Inflammatory macrophage treated with lipopolysaccharide for 4 hours (primary cell): ENCODE results near the gene ZNF580.
A peak's percentile ranks its signal among the peaks of the same experiment; 100 is the strongest.

Experiments
- DNase-seq: peaks from one replicate; pipeline ENCODE4 v3.0.0-alpha.2; 2020

ZNF580 gene

DNA sequence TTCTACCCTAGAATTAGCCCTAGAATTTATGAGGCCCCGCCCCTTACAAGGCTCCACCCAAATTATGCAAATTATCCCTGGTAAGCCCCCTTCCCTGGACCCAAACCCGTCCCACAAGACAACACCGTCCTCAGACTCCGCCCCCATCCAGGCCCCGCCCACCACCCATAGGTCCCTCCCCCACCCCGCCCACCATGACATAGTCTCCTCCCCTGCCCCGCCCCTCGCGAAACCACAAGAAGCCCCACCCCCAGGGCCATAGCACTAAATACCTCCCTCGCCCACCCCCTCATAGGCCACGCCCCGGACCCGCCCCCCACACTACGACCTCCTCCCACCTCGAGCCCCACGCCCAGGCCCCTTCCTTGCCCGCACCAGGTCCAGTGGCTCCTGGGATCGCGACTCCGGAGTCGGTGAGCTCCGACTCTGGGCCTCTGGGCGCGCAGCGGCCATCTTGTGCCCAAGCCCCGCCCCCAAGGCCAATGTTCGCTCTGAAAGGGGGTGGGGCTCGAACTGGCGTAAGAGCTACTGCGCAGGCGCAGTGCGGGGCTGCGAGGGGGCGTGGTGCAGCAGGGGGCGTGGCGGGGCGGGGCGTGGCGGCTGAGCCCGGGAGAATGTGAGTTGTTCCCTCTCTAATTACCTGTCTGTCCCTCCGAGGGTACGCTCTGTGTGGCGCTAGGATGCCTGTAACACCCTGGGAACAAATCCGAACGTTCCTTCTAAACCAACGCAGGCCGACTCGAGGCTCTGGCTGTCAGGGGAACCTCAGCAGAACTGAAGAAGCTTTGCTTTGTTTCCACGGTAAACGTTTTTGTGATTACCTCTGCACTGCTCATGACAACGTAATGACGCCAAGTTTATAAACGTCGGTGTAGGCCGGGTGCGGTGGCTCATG is 16.4 kb upstream of the ZNF580 start, which contains the start of gene ZNF784:
Gene ZNF784 (minus strand): TSS at position 458 of the 895 bp plus-strand sequence. CDS start 5 bp downstream, at position 453.
- peak; percentile 94 for DNase-seq

GRCh38 chr19:55625004-55625326 is 15.8 kb upstream of the ZNF580 start:
- no peak for DNase-seq

- no peak for DNase-seq
These were observed 14.5 kb upstream of the ZNF580 start for GRCh38 chr19:55626350-55626749.

DNA sequence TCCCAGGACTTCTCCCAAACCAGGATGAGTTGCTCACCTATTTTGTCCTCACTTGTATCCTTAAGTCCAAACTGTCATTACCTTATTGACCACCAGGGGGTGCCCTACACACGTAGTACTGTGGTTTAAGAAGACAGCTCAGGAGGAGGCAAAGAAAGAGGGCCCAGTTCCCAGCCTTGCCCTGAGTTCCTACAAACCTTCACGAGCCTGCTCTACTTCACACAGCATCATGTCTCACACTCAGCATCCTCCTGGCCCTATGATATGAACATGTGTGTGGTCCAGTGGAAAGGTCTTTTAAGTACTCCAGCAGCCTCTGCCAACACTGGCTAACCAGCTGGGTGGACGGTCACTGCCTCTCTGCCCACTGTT is 8.4 kb upstream of the ZNF580 start:
- DNase-seq = peak; percentile 94

GRCh38 chr19:55633861-55634260 is 6.9 kb upstream of the ZNF580 start:
- peak; percentile 37 for DNase-seq

- DNase-seq = no peak
These were observed 5.5 kb upstream of the ZNF580 start for GRCh38 chr19:55635334-55635717.

DNA sequence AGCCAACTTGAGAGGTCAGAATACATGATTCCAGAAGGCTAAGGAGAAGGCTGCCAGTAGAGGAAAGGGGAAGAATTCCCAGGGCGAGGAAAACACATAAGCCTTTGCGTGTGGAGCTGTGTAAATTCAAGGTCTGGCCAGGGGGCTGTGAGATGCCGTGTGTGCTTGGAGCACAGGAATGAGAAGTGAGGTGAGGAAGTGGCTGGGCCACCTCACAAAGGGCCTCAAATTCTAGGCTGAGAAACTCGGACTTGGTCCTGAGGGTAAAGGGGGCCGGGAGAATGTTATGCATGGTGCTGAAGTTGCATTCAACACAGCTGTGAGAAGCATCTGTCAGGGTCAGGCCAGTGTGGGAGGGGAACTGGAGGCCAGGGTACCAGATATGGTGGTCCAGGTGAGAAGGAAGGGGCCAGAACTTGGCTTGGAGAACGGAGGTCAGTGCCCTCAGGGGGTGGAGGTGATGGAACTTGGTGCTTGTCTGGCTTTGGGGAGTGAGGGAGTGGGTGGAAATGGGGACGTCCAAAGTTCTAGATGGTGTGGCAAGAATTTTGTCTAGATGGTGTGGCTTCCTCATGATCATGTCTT is 4.9 kb upstream of the ZNF580 start:
- DNase-seq = no peak

- DNase-seq = no peak
These were observed 4.1 kb upstream of the ZNF580 start for GRCh38 chr19:55636723-55637122.

DNA sequence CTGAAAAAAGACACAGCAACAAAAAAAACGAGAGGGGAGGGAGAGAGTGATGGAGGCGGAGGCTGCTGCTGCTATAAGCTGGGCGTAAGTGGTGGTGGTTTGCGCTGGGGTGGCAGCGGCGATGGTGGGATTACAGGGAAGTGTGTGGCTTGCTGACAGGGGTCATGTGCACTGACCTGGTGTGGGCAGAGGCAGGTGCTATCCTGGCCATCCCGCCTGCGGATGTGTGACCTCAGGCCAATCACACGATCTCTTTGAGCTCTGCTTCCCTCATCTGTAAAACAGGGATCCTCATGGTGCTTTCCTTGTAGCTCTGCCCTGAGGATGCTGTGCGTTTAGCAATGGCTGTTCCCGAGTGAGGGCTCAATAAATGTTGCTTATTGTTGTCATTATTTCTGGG is 3.3 kb upstream of the ZNF580 start:
- no peak for DNase-seq

- DNase-seq = peak; percentile 67
These were observed 1.9 kb upstream of the ZNF580 start for GRCh38 chr19:55638864-55639359.

GRCh38 chr19:55640043-55640576 is 692 bp upstream of the ZNF580 start:
- peak; percentile 62 for DNase-seq

- DNase-seq = no peak
These were observed 787 bp downstream of the ZNF580 start for GRCh38 chr19:55641426-55642152.

- no peak for DNase-seq
These were observed 1.6 kb downstream of the ZNF580 start for GRCh38 chr19:55642153-55643002.

DNA sequence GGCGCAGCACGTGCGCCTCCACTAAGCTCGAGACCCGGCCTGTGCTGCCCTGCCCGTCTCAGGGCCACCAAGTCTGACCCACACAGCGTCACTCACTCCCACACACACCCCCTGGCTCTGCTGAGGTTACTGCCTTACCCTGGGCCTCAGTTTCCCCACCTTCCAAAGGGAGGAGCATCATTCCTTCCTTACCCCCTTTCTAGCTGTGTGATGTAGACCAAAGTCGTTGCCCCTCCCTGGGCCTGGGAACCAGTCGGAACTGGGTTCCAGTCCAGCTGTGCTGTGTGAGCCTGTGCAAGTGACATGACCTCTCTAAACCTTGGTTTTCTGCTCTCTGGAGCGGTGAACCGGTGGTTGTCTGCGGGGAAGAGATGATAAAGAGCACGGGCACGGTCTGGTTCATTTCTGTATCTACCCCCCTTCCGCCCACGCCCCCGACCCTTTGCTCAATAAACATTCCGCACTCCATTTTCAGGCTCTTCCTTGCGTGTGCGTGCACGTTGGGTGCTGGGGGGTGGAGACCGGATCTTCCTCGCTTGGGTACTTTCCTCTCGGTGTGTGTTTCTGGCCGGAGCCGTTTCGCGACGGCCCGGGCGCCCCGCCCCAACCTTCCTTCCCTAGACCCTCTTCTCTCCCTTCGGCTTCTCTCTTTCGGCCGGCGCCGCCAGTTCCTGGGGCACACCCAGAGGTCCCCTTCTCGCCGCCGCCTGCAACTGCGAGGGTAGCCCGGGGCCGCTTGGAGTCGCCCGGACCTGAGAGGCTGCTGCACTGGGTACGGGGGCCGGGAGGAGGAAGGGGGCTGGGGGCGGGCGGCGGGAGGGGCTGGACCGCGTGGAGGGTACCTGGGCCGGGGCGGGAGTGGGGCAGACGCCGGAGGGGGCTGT is 2.4 kb downstream of the ZNF580 start, which contains the start of gene ZNF581:
Gene ZNF581 (plus strand): TSS at position 647 of the 884 bp plus-strand sequence. CDS start 923 bp downstream, outside the sequence.
- peak; percentile 62 for DNase-seq

DNA sequence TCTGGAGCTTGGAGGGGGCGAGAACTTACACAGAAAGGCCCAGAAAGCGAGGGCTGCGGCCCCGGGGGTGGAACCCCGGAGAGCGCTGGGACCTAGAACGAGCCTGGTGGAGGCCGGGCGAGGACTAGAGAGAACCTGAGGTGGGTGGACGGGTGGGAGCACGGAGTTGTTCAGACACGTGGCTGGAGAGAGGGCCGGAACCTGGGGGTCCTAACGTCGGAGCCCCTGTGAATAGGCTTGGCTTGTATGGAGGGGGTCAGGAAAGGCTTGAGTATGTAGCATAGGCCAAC is 3.0 kb downstream of the ZNF580 start:
- no peak for DNase-seq

DNA sequence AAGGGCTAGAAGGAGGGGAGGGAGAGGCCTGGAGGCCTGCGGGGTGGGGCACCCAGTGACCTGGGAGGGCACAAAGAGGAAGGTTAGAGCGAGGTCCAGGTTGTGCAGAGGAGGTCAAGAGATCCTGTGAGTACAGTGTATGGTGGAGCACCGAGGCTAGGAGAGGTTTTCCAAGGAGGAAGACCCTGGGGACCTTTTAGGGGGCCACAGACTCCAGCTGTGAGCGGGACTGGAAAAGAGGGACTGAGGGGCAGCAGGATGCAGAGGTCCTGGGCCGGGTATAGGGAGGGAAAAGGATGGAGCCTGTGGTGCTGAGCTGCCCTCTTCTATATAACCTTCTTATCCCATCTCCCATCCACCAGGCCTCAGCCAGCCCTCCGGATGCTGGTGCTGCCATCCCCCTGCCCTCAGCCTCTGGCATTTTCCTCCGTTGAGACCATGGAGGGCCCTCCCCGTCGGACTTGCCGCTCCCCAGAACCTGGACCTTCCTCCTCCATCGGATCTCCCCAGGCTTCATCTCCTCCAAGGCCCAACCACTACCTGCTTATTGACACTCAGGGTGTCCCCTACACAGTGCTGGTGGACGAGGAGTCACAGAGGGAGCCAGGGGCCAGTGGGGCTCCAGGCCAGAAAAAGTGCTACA is 3.5 kb downstream of the ZNF580 start:
- DNase-seq = no peak

DNA sequence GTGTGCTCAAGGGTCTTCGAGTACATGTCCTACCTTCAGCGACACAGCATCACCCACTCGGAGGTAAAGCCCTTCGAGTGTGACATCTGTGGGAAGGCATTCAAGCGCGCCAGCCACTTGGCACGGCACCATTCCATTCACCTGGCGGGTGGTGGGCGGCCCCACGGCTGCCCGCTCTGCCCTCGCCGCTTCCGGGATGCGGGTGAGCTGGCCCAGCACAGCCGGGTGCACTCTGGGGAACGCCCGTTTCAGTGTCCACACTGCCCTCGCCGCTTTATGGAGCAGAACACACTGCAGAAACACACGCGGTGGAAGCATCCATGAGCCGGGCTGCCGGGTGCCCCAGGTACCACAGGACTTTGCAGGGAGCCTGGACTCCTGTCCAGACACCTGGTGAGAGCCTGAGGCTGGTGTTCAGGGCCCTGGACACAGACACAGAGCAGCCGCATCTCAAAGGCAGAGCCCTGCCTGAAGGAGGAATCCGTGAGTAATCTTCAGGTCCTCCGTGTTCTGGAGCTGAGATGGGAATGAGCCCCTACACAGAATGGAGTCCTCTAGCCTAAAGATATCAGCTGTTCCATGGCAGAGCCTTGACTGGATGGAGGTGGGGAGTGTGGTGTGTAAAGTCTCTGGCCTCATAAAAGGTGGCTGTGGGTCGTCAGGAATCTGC is 4.2 kb downstream of the ZNF580 start:
- DNase-seq = no peak

GRCh38 chr19:55645512-55645881 is 4.7 kb downstream of the ZNF580 start:
- no peak for DNase-seq

DNA sequence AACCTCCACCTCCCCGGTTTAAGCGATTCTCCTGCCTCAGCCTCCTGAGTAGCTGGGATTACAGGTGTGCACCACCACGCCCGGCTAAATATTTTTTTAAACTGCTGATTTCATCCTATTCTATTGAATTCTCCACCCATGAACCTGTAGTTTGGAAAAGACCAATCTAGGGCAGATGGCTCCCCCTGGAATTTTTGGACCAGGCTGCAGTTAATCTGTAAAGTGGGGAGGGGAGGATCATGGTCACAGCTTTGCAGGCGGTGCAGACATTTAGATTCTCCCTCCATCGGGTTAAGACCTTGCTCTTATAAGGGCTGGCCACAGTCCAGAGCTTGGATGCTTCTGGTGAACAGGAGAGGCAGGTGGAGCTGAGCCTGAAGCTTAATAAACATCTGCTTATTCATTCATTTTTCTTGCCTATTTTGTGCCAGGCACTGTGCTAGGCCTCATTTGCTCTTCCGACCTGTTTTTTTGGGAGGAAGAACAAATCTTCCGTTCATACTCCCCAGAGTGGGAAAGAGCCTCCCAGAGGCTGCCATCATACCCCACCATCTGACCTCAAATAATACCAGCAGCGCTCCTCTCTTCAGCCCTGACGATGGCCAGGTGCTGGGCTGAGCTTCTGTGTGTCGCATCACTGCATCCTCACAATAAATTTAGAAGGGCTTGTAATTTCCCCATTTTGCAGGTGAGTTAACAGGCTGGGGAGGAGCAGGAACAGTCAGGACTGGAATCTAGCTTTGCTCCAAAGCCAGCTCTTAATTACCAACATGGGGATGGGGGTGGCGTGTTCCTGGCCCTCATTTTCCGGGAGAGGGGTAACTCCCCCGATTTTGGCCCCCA is 6.3 kb downstream of the ZNF580 start:
- no peak for DNase-seq
